ENCODE measurements around the gene CLEC7A.

CLEC7A gene

GRCh38 chr12:10073261-10073660 is 56.7 kb downstream of the CLEC7A start:
- no peak for DNase-seq (ENCODE audit: low read depth in 1 of 2, low spot score in 1 of 2)
- Histone ChIP-seq H3K27me3 (ENCODE audit: insufficient read depth, poor library complexity, severe bottlenecking) (no peaks in the 10 kb centered on the region), H3K4me3 (replicated peaks; ENCODE audit: insufficient read depth, low read length) (no peak overlapping the region), H3K27ac (replicated peaks) (no peak overlapping the region)
- TF ChIP-seq, protein P1, sequence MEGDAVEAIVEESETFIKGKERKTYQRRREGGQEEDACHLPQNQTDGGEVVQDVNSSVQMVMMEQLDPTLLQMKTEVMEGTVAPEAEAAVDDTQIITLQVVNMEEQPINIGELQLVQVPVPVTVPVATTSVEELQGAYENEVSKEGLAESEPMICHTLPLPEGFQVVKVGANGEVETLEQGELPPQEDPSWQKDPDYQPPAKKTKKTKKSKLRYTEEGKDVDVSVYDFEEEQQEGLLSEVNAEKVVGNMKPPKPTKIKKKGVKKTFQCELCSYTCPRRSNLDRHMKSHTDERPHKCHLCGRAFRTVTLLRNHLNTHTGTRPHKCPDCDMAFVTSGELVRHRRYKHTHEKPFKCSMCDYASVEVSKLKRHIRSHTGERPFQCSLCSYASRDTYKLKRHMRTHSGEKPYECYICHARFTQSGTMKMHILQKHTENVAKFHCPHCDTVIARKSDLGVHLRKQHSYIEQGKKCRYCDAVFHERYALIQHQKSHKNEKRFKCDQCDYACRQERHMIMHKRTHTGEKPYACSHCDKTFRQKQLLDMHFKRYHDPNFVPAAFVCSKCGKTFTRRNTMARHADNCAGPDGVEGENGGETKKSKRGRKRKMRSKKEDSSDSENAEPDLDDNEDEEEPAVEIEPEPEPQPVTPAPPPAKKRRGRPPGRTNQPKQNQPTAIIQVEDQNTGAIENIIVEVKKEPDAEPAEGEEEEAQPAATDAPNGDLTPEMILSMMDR (IDR thresholded peaks at IDR 0.05; ENCODE audit: insufficient read depth, low read length): no peak
- TF ChIP-seq POLR2AphosphoS5 (IDR thresholded peaks at IDR 0.05; ENCODE audit: low read depth): no peak
- TF ChIP-seq SPI1 (IDR thresholded peaks at IDR 0.05; ENCODE audit: borderline replicate concordance, low read depth): no peak
- TF ChIP-seq REST (IDR thresholded peaks at IDR 0.05; ENCODE audit: insufficient replicate concordance, low read depth): no peak
- no peak for TF ChIP-seq GABPA (IDR thresholded peaks at IDR 0.05; ENCODE audit: low read depth)

DNA sequence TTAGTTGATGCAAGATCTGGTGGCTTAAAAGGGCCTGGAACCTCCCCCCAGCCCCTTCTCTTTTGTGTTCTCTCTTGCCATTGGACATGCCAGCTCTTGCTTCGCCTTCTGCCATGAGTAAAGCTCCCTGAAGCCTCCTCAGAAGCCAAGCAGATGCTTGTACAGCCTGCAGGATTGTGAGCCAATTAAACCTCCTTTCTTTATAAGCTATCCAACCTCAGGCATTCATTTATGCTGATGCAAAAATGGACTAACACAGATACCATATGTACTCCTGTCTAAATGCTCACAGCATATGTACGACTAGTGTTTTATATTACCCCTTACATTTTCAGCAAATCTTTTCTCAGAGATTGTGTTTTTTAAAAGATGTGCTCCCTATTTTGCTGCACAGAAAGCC is 57.9 kb downstream of the CLEC7A start:
- Histone ChIP-seq H3K27ac (replicated peaks) (no peak overlapping the region), H3K4me3 (replicated peaks; ENCODE audit: insufficient read depth, low read length) (no peak overlapping the region), H3K27me3 (ENCODE audit: insufficient read depth, poor library complexity, severe bottlenecking) (no peaks in the 10 kb centered on the region)
- TF ChIP-seq, protein P1 (IDR thresholded peaks at IDR 0.05; ENCODE audit: insufficient read depth, low read length): no peak
- no peak for TF ChIP-seq SPI1 (IDR thresholded peaks at IDR 0.05; ENCODE audit: borderline replicate concordance, low read depth)
- TF ChIP-seq GABPA (IDR thresholded peaks at IDR 0.05; ENCODE audit: low read depth): no peak
- no peak for TF ChIP-seq POLR2AphosphoS5 (IDR thresholded peaks at IDR 0.05; ENCODE audit: low read depth)
- no peak for TF ChIP-seq REST (IDR thresholded peaks at IDR 0.05; ENCODE audit: insufficient replicate concordance, low read depth)
- DNase-seq (ENCODE audit: low read depth in 1 of 2, low spot score in 1 of 2): no peak

DNA sequence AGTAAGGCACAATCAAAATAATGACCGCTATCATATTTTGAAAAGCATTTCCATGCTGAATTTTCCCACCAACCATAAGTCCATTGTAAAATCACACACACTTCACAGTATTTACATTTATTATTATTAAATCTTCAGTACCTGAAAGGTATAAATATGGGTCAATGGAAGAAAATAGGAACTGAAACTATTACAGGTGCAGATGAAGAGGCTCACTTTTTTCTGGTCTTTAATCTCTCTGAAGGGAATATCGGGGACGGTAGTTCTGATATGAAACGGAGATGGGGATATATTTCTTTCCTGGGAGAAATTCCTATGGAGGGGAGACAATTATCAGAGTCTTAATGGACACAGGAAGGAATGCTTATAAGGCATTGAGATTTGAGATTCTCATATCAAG is 59.6 kb downstream of the CLEC7A start:
- H3K27me3 ChIP-seq (ENCODE audit: insufficient read depth, poor library complexity, severe bottlenecking): no peaks in the 10 kb centered on the region
- DNase-seq (ENCODE audit: low read depth in 1 of 2, low spot score in 1 of 2): no peak
- H3K27ac ChIP-seq (replicated peaks): peak overlapping the region; percentile 95; the same call in 1 of the 2 replicates
- TF ChIP-seq SPI1 (IDR thresholded peaks at IDR 0.05; ENCODE audit: borderline replicate concordance, low read depth) (no peak), REST (IDR thresholded peaks at IDR 0.05; ENCODE audit: insufficient replicate concordance, low read depth) (no peak), POLR2AphosphoS5 (IDR thresholded peaks at IDR 0.05; ENCODE audit: low read depth) (no peak), GABPA (IDR thresholded peaks at IDR 0.05; ENCODE audit: low read depth) (no peak)
- TF ChIP-seq, protein P1 (IDR thresholded peaks at IDR 0.05; ENCODE audit: insufficient read depth, low read length): no peak
- no peak overlapping the region for H3K4me3 ChIP-seq (replicated peaks; ENCODE audit: insufficient read depth, low read length)
